GM18505 (cell line): ENCODE data around the gene GLRX5.
"Not testable (repeated sequence)": the region's sequence is repeated elsewhere in the genome, so short reads cannot be mapped to it uniquely, and the experiment has no call there.

ENCODE experiments used
- ATAC-seq: cut with Tn5 transposase; IDR thresholded peaks from one replicate; pipeline ENCODE4 v1.9.1; 2021; ENCODE audit not compliant: unreplicated experiment
- POLR2A ChIP-seq: IDR thresholded peaks from 4 replicates; pipeline ENCODE4 v1.6.1; 2011; ENCODE audit warnings: borderline replicate concordance; ENCODE audit not compliant: insufficient read depth, insufficient read length; ENCODE audit errors: extremely low read depth

GLRX5 gene

DNA sequence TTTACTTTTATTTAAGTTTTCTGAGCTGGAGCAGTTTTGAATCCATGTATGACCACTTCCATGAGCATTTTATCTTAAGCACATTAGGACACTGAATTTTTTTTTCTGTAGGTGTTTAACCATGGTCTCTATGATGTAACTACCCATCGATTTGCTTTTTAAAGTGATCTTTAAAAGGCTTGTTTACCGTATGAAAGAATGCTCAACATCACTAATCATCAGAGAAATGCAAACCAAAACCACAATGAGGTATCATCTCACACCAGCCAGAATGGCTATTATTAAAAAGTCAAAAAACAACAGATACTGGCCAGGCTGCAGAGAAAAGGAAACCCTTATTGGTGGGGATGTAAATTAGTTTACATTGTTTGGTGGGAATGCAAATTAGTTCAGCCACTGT, 23.0 kb downstream of the GLRX5 start:
- no peak for TF ChIP-seq POLR2A

GRCh38 chr14:95559203-95559602, 24.4 kb downstream of the GLRX5 start:
- ATAC-seq, result no peak
- TF ChIP-seq POLR2A, result no peak

More for the DNA sequence above, 23.0 kb downstream of the GLRX5 start:
- ATAC-seq, result no peak

- peak; percentile 92 for ATAC-seq
- TF ChIP-seq POLR2A, result no peak
These were observed 26.2 kb downstream of the GLRX5 start for GRCh38 chr14:95561001-95561412.

- no peak for ATAC-seq
- no peak for TF ChIP-seq POLR2A
These were observed 28.2 kb downstream of the GLRX5 start for GRCh38 chr14:95562892-95563685.

DNA sequence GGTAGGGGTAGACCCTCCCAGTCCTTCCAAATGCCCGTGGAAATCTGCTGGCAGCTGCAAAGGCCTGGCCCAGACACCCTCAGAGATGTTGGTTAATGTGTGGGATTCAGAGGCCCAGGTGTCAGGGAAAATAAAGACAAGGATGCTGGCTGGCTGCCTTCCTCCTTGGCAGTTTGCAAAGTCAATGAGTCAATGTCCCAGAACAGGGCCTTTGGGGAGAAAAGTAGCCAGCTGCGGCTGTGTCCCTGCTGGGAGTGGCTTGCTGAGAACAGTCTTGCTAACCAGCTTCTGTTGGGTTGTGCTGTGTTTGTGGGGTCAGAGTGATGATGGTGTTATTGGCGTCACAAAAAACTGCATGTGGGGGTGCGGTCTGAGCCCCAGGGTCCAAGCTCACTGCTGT, 29.2 kb downstream of the GLRX5 start:
- no peak for ATAC-seq
- TF ChIP-seq POLR2A, result no peak

- ATAC-seq, result no peak
- TF ChIP-seq POLR2A, result no peak
These were observed 34.6 kb downstream of the GLRX5 start for GRCh38 chr14:95569440-95569839.

DNA sequence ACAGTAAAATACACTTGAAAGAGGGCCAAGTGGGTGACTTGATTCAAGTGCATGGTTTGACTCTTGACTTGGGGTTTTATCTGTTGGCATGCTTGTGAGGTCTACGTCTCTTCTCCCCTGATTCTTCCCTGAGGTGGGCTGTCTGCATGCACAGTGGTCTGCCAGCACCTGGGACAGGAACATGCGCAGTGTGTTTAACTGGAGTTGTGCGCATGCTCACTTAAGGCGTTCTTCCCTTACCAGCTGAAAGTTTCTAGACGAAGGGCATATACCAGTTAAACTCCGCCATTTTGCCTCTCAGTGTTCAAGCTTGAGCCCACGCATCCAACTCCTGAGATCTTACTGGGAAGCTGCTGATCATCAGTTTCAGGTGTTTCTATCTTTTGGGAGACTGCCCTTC, 38.5 kb downstream of the GLRX5 start:
- no peak for ATAC-seq
- TF ChIP-seq POLR2A, result no peak

GRCh38 chr14:95575840-95576473, 41.1 kb downstream of the GLRX5 start:
- no peak for ATAC-seq
- no peak for TF ChIP-seq POLR2A

GRCh38 chr14:95577067-95577800, 42.4 kb downstream of the GLRX5 start:
- TF ChIP-seq POLR2A, result no peak
- ATAC-seq, result peak; percentile 92

- ATAC-seq, result no peak
These were observed 43.0 kb downstream of the GLRX5 start for GRCh38 chr14:95577870-95578269.

GRCh38 chr14:95583836-95584617, 49.2 kb downstream of the GLRX5 start:
- not testable (repeated sequence) for ATAC-seq

More at GRCh38 chr14:95577870-95578269, 43.0 kb downstream of the GLRX5 start:
- TF ChIP-seq POLR2A, result no peak

- no peak for TF ChIP-seq POLR2A
These were observed 51.2 kb downstream of the GLRX5 start for GRCh38 chr14:95585953-95586620.

GRCh38 chr14:95591182-95591581, 56.3 kb downstream of the GLRX5 start:
- not testable (repeated sequence) for ATAC-seq

More at GRCh38 chr14:95585953-95586620, 51.2 kb downstream of the GLRX5 start:
- ATAC-seq, result no peak
